Duodenal mucosa (tissue), 2 donors: ENCODE data around the gene SLCO2B1.

Experiments
- H3K27ac ChIP-seq: one replicate; pipeline ENCODE4 v1.7.0; 2013; ENCODE audit warnings: low read depth, low read length
- H3K27me3 ChIP-seq, 2 donors: one replicate each; pipeline ENCODE4 v1.7.0; 2013; ENCODE audit warnings: low read length in 2 of 2, control low read depth in 1 of 2; ENCODE audit not compliant: insufficient read depth in 2 of 2, control insufficient read depth in 1 of 2
- H3K36me3 ChIP-seq, 2 donors: one replicate each; pipeline ENCODE4 v1.7.0; 2013; ENCODE audit warnings: low read length in 2 of 2, control low read depth in 1 of 2; ENCODE audit not compliant: insufficient read depth in 2 of 2, control insufficient read depth in 1 of 2
- H3K4me1 ChIP-seq, 2 donors: one replicate each; pipeline ENCODE4 v1.7.0; 2013; ENCODE audit warnings: low read length in 2 of 2, control low read depth in 1 of 2; ENCODE audit not compliant: insufficient read depth in 2 of 2, control insufficient read depth in 1 of 2
- H3K4me3 ChIP-seq, 2 donors: one replicate each; pipeline ENCODE4 v1.7.0; 2013; ENCODE audit warnings: low read length in 2 of 2, low read depth in 1 of 2
- H3K9ac ChIP-seq, 2 donors: one replicate each; pipeline ENCODE4 v1.7.0; 2013; ENCODE audit warnings: low read length in 2 of 2, low read depth in 1 of 2
- H3K9me3 ChIP-seq, 2 donors: one replicate each; pipeline ENCODE4 v1.7.0; 2013; ENCODE audit warnings: low read length in 2 of 2, control low read depth in 1 of 2; ENCODE audit not compliant: control insufficient read depth in 1 of 2

Gene SLCO2B1

DNA sequence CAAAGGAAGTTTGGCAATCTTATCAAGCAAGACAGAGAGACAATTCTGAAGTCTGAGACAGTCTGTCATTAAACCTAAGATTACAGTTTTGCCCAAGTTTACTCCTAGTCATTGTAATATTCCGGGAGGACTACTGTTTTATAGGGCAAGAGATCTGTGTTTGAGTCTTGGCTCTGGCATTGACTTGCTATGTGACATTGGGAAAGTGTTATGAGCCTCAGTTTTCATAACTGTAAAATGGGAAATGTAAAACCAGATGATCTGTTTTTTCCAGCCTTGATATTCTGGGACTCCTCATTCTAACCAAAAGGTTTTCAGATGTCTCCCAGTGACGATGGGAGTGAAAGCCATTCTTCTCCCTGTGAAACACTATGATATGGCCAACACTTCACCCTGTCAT is 24.3 kb upstream of the SLCO2B1 start:
- Histone ChIP-seq H3K4me1 (no peaks in the 10 kb centered on the region), H3K4me3 (no peak overlapping the region), H3K9me3 (no peaks in the 10 kb centered on the region), H3K27me3 (no peaks in the 10 kb centered on the region), H3K27ac (no peak overlapping the region), H3K9ac (no peak overlapping the region), H3K36me3 (no peaks in the 10 kb centered on the region)

DNA sequence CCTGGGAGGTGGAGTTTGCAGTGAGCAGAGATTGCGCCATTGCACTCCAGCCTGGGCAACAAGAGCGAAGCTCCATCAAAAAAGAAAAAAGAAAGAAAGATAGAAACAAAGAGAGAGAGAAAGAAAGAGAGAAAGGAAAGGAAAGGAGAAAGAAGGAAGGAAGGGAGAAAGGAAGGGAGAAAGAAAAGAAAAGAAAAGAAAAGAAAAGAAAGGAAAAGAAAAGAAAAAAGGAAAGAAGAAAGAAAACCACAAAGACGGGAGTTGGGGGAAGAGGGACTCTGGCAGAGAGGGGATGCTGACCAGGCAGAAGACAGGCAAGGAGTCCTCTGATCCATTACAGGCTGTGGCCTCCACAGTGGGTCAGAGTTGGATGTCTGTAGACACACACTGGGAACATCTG is 18.8 kb upstream of the SLCO2B1 start:
- Histone ChIP-seq H3K27ac (no peak overlapping the region), H3K4me1 (no peaks in the 10 kb centered on the region), H3K4me3 (no peak overlapping the region), H3K9ac (no peak overlapping the region), H3K36me3 (no peaks in the 10 kb centered on the region), H3K9me3 (no peaks in the 10 kb centered on the region), H3K27me3 (peaks cover 3 to 4% of the 10 kb centered on the region in 2 donors)

DNA sequence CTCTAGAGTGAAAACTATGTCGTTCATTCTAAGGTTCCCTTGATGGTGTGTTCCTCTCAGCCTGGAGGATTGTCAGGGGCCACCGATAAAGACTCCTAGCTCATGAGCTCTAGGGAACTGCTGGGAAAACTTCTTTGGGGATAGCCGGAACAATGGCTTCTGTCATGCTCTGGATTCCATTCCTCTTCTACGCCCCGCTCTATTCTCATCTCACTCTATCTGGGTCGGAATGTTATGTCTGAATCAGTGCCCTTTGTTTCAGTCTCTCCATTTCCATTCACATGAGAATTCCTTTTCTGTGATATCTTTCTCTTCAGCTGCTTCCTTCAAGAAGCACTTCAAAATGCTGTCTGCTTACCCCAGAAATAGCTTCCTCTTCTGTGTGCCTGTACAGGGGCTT is 16.9 kb upstream of the SLCO2B1 start:
- Histone ChIP-seq H3K27me3 (peaks cover 3 to 4% of the 10 kb centered on the region in 2 donors), H3K4me1 (no peaks in the 10 kb centered on the region), H3K9ac (no peak overlapping the region), H3K36me3 (no peaks in the 10 kb centered on the region), H3K4me3 (no peak overlapping the region), H3K27ac (no peak overlapping the region), H3K9me3 (no peaks in the 10 kb centered on the region)

DNA sequence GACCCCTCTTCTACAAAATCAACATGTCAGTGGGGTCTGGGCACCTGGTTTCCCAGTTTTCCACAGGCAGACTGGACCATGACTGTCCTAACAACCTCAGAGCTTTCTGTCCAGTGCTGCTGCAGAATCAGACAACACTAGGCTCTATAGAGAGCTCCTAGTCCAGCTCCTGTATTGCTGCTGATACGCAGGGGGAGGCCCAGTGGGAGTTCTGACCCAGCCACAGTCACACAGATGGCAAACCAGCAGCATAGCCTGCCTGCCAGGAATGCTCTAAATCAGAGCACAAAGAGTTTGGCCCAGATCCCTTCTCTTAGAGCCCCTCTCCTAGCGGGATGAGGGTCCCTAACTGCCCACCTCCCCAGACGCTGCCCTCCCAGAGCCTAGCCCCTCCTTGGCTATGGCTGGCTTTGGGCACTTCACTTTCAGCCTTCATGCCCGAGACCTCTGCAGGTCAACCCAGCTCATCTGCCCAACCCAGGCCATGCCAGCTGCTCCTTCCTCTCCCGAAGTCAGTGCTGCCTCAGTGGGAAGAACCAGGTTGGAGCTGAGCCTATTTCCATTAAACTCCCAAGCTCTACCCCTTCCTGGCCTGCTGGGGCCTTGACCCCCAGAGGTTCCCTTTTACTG is 15.8 kb upstream of the SLCO2B1 start:
- no peaks in the 10 kb centered on the region for H3K4me1 ChIP-seq
- H3K27ac ChIP-seq, result no peak overlapping the region
- no peak overlapping the region for H3K4me3 ChIP-seq
- peaks cover 3 to 4% of the 10 kb centered on the region in 2 donors for H3K27me3 ChIP-seq
- no peaks in the 10 kb centered on the region for H3K9me3 ChIP-seq
- H3K36me3 ChIP-seq, result no peaks in the 10 kb centered on the region
- H3K9ac ChIP-seq, result no peak overlapping the region

DNA sequence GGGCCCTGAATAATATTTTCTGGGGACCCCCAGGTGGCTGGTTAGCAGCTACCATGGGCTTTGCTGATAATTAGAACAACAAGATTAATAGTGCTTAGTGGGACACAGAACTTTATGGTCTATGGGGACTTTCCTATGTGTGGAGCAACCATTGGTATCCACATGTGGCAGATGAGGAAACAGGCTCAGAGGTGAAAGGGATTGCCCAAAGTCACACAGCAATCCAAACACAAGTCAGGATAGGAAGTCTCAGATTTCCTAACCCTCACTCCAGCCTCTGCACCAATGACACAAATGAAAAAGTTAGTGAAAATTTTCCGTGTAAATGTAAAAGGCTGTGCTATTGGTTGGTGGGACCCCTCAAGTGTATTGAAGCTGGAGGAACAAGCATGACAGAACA is 15.3 kb upstream of the SLCO2B1 start:
- Histone ChIP-seq H3K4me1 (no peaks in the 10 kb centered on the region), H3K9ac (no peak overlapping the region), H3K27me3 (peaks cover 3 to 4% of the 10 kb centered on the region in 2 donors), H3K36me3 (no peaks in the 10 kb centered on the region), H3K27ac (no peak overlapping the region), H3K9me3 (no peaks in the 10 kb centered on the region), H3K4me3 (no peak overlapping the region)

DNA sequence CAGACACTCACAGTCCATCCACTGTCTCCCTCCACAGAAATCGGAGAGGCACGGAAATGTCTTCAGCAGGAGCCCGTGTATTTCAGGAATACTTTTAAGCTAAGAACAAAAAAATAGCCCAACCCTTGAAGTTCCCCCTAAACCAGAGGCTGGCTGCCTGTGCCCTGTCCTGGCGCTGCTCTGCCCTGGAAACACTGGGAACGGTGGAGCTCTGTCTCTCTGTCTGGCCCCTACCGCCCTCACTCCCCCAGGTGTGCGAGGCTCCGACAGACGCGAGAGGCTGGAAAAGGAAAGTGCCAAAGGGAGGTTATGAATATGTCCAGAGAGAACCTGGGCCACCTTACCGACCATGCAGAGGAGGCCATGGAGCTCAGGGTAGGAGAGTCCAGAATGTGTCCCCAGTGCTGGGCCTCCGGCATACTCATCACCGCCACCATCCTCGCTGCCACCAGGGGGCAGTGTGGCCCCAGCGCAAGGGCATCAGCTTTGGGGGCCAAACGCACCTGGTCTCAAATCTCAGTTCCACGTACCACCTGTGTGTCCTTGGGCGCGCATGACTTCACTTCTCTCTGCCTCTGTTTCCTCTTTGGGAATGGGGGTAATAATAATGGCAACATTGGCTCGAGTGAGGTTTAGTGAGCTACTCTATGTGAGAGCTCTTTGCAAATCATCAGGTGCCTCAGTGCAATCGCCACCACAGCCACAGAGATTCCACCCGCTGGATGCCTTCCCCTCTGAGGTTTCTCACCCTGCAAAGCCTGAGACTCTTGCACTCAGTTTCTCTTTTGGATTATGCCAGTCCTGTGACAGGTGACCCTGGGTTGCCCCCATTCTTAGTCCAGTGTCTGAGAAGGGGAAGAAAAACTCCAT is 10.4 kb upstream of the SLCO2B1 start:
- Histone ChIP-seq H3K9ac (no peak overlapping the region), H3K4me1 (peaks cover 17 to 20% of the 10 kb centered on the region in 2 donors), H3K4me3 (no peak overlapping the region), H3K27me3 (no peaks in the 10 kb centered on the region), H3K36me3 (no peaks in the 10 kb centered on the region), H3K27ac (no peak overlapping the region), H3K9me3 (no peaks in the 10 kb centered on the region)

DNA sequence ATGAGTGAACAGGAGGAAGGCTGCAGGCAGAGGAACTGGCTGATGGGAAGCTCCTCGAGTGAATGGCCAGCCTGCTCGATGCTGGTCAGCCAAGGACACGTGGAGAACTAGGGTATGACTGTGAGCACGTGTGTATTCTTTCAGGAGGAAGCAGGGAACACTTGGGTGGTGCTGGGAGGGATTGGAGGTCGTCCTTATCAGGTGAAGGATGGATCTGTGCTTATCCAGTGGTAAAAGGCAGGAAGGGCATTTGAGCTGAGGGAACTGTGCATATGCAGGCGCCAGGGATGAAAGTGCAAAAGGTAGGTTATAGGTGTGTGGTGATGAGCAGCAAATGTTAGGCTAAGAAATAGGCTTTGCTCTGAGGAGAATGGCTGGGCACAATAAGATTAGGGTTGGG is 9.7 kb upstream of the SLCO2B1 start:
- H3K27me3 ChIP-seq, result no peaks in the 10 kb centered on the region
- no peaks in the 10 kb centered on the region for H3K36me3 ChIP-seq
- H3K4me1 ChIP-seq, result peaks cover 24 to 27% of the 10 kb centered on the region in 2 donors
- H3K9me3 ChIP-seq, result no peaks in the 10 kb centered on the region
- no peak overlapping the region for H3K9ac ChIP-seq
- H3K4me3 ChIP-seq, result no peak overlapping the region
- no peak overlapping the region for H3K27ac ChIP-seq

DNA sequence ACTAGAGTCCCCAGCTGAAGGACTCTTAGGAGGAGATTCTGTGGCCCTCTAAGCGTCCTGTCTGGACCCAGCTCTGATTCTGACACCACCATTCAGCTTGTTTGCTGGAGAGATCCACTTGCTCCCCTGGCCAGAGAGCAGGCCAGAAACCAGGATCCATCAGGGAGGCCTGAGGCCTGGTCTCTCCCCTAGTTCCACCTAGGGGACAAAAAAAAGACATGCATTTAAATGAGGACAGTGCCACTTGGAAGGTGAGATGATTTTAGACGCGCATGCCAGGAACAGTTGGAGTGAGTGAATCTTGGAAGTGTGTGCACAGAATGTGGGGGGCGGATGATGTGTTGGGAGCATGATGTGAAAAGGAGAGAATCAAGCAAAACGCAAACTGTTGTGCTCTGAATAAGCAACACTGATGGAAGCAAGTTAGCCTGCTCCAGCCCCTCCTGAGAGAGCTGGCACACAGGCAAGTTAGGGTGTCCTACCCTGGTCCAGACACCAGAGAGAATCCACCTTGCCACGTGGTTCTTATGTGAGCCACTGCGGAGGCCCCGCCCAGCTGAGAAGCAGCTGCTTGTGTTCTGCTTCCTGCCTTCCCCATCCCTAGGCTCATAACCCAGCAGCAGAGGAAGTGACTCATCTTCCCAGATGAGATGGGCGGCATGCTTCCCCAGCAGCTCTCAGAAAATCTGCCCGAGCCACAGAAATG is 8.0 kb upstream of the SLCO2B1 start:
- Histone ChIP-seq H3K27me3 (no peaks in the 10 kb centered on the region), H3K4me3 (no peak overlapping the region), H3K9ac (no peak overlapping the region), H3K4me1 (peaks cover 34 to 38% of the 10 kb centered on the region in 2 donors), H3K27ac (no peak overlapping the region), H3K36me3 (no peaks in the 10 kb centered on the region), H3K9me3 (no peaks in the 10 kb centered on the region)

DNA sequence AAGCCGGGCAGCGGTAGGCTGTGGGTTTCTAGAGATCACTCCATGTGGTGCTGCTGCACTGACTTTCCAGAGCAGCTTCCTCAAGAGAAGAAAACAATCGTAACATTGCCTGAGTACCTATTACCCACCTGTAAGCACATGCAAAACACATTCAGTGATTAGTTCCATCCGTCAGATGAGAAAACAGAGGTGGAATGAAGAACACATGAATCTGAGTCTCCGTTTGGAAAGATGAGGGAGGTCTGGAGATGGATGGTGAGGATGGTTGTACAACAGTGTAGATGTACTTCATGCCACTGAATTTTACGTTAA is 7.5 kb upstream of the SLCO2B1 start:
- H3K27me3 ChIP-seq, result no peaks in the 10 kb centered on the region
- no peaks in the 10 kb centered on the region for H3K9me3 ChIP-seq
- no peak overlapping the region for H3K27ac ChIP-seq
- H3K9ac ChIP-seq, result no peak overlapping the region
- peaks cover 38 to 39% of the 10 kb centered on the region in 2 donors for H3K4me1 ChIP-seq
- H3K4me3 ChIP-seq, result peak overlapping the region in 1 of 2 donors; percentile 17
- no peaks in the 10 kb centered on the region for H3K36me3 ChIP-seq

DNA sequence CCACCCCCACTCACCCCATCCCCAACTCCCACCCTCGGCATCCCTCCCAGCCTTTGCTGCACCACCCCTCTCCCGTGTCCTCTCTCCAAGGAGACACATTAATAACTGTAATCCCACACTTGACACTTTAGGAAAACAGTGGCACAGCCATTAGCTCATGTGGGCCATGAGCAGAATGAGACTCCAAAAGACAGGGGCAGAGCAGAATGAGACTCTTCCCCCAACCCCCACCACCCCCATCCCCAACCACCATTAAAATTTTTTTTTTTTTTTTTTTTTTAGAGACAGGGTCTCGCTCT is 6.2 kb upstream of the SLCO2B1 start:
- Histone ChIP-seq H3K4me1 (peaks cover 47 to 49% of the 10 kb centered on the region in 2 donors), H3K27me3 (no peaks in the 10 kb centered on the region), H3K36me3 (no peaks in the 10 kb centered on the region), H3K4me3 (no peak overlapping the region), H3K9ac (no peak overlapping the region), H3K27ac (no peak overlapping the region), H3K9me3 (no peaks in the 10 kb centered on the region)
